Upper lobe of left lung (tissue), 6 donors: ENCODE results near the gene EXOC2. TPM values are rescaled to one million over a fixed set of nuclear protein-coding genes. Genes with fewer than 3 reads are reported as not detected.

Source experiments
- ATAC-seq, 2 donors: fragments of 200-7000 bp; cut with Tn5 transposase; one replicate each; pipeline ENCODE4 v1.9.1; 2022; ENCODE audit warnings: mild to moderate bottlenecking in 2 of 2, moderate library complexity in 2 of 2; ENCODE audit not compliant: low FRiP score in 2 of 2
- DNase-seq, 2 donors: peaks; one replicate each; pipeline ENCODE4 v3.0.0-alpha.2; 2019 to 2020
- H3K27ac ChIP-seq, 4 donors: fragments of 200-600 bp; sonication (generic); one replicate each; pipeline ENCODE4 v1.5.1; 2016 to 2019
- H3K27me3 ChIP-seq, 4 donors: fragments of 200-600 bp; sonication (generic); one replicate each; pipeline ENCODE4 v1.5.1; 2017 to 2019
- H3K36me3 ChIP-seq, 4 donors: fragments of 200-600 bp; sonication (generic); one replicate each; pipeline ENCODE4 v1.5.1; 2016 to 2019
- H3K4me1 ChIP-seq, 4 donors: fragments of 200-600 bp; sonication (generic); one replicate each; pipeline ENCODE4 v1.5.1; 2018 to 2019
- H3K4me3 ChIP-seq, 4 donors: fragments of 200-600 bp; sonication (generic); one replicate each; pipeline ENCODE4 v1.5.1; 2017 to 2019; ENCODE audit warnings: mild to moderate bottlenecking in 2 of 4, moderate library complexity in 1 of 4
- H3K9me3 ChIP-seq, 4 donors: fragments of 200-600 bp; sonication (generic); one replicate each; pipeline ENCODE4 v1.5.1; 2018 to 2019
- CTCF ChIP-seq, 6 experiments: fragments of 450-650 bp in 4 of 6; fragments of 200-600 bp in 2 of 6; sonication (generic) in 2 of 6; IDR thresholded peaks; one replicate each; pipeline ENCODE4 v1.5.1; 2016 to 2019; ENCODE audit warnings: antibody characterized with exemption in 6 of 6
- EP300 ChIP-seq, 4 donors: sonication (generic); formaldehyde crosslinking; IDR thresholded peaks; one replicate each; pipeline ENCODE4 v1.5.1; 2017; ENCODE audit warnings: antibody characterized with exemption in 4 of 4, control low read depth in 2 of 4
- POLR2A ChIP-seq, 4 donors: fragments of 450-650 bp; IDR thresholded peaks; one replicate each; pipeline ENCODE4 v1.5.1; 2016 to 2017; ENCODE audit warnings: antibody characterized with exemption in 4 of 4, mild to moderate bottlenecking in 2 of 4
- POLR2AphosphoS5 ChIP-seq, 2 donors: sonication (generic); formaldehyde crosslinking; IDR thresholded peaks; one replicate each; pipeline ENCODE4 v1.5.1; 2017; ENCODE audit warnings: antibody characterized with exemption in 2 of 2
- WGBS, 2 donors: methylation state at CpG; one replicate each; pipeline ENCODE4 v1.1.5; 2017 to 2018; 5-methylcytosine and 5-hydroxymethylcytosine counted together
- total RNA-seq, 6 donors: library from RNA; depleted of rRNA in 4 of 6; stranded (reverse); fragments of >200 nt in 4 of 6; gene quantifications; one replicate each; pipeline versions ENCODE4 v1.1.0 to v1.2.1, GENCODE V29; 2016 to 2021
- donor health status: DM: no; HTN: no; CAD: no; lungs with moderate emphysema.
- donor health status: DM: no; HTN: yes; CAD: no; lungs with severe emphysema.

EXOC2 gene
- total RNA-seq, 6 donors from 2014 or later: 16.5 to 31.4 (median 24.4) TPM

- TF ChIP-seq POLR2A (IDR thresholded peaks at IDR 0.05) (no peak), EP300 (IDR thresholded peaks at IDR 0.05) (no peak), CTCF (IDR thresholded peaks at IDR 0.05) (no peak), POLR2AphosphoS5 (IDR thresholded peaks at IDR 0.05) (no peak)
- no peak overlapping the region for H3K27ac ChIP-seq
- DNase-seq (peak in 1 of 2 donors; percentile 22), ATAC-seq (no peak)
- H3K36me3 ChIP-seq: peaks cover 0 to 6% (median 3%) of the 10 kb centered on the region in 4 donors
- 98 to 99% methylated on average over 9 to 12 of the region's 12 CpGs for WGBS, 2 donors
- no peaks in the 10 kb centered on the region for H3K27me3 ChIP-seq
- no peaks in the 10 kb centered on the region for H3K9me3 ChIP-seq
- peaks cover 10 to 22% (median 14%) of the 10 kb centered on the region in 4 donors for H3K4me1 ChIP-seq
- peak overlapping the region in 3 of 4 donors; percentile 83 to 97 (median 95) for H3K4me3 ChIP-seq
Measured at GRCh38 chr6:693723-694009, 727 bp upstream of the EXOC2 start.

- Histone ChIP-seq H3K36me3 (peaks cover 0 to 13% (median 4%) of the 10 kb centered on the region in 4 donors), H3K9me3 (no peaks in the 10 kb centered on the region), H3K27me3 (no peaks in the 10 kb centered on the region), H3K4me3 (peak overlapping the region; percentile 83 to 97 (median 91)), H3K27ac (peak overlapping the region; percentile 86 to 91 (median 87)), H3K4me1 (peaks cover 10 to 22% (median 14%) of the 10 kb centered on the region in 4 donors)
- peak; percentile 58 to 91 for DNase-seq
- TF ChIP-seq POLR2AphosphoS5 (IDR thresholded peaks at IDR 0.05) (no peak), POLR2A (IDR thresholded peaks at IDR 0.05) (no peak), EP300 (IDR thresholded peaks at IDR 0.05) (no peak), CTCF (IDR thresholded peaks at IDR 0.05) (no peak)
- ATAC-seq: peak; percentile 71 to 92
- WGBS, 2 donors: 1 to 5% methylated on average over 8 to 30 of the region's 45 CpGs
Measured at GRCh38 chr6:692356-692851, 535 bp downstream of the EXOC2 start.

GRCh38 chr6:689223-689622 is 3.7 kb downstream of the EXOC2 start:
- Histone ChIP-seq H3K27ac (no peak overlapping the region), H3K9me3 (no peaks in the 10 kb centered on the region), H3K4me3 (no peak overlapping the region), H3K4me1 (peaks cover 14 to 24% (median 17%) of the 10 kb centered on the region in 4 donors), H3K27me3 (no peaks in the 10 kb centered on the region), H3K36me3 (peaks cover 0 to 13% (median 4%) of the 10 kb centered on the region in 4 donors)
- DNase-seq (no peak), ATAC-seq (no peak)
- TF ChIP-seq EP300 (IDR thresholded peaks at IDR 0.05) (no peak), POLR2A (IDR thresholded peaks at IDR 0.05) (no peak), POLR2AphosphoS5 (IDR thresholded peaks at IDR 0.05) (no peak), CTCF (IDR thresholded peaks at IDR 0.05) (no peak)
- 35 to 45% methylated on average over 2 of the region's 2 CpGs for WGBS, 2 donors

- no peak overlapping the region for H3K4me3 ChIP-seq
- ATAC-seq: no peak
- H3K4me1 ChIP-seq: peaks cover 12 to 22% (median 13%) of the 10 kb centered on the region in 4 donors
- no peaks in the 10 kb centered on the region for H3K27me3 ChIP-seq
- H3K27ac ChIP-seq: no peak overlapping the region
- no peaks in the 10 kb centered on the region for H3K9me3 ChIP-seq
- no peak for DNase-seq
- no peak for TF ChIP-seq POLR2AphosphoS5 (IDR thresholded peaks at IDR 0.05)
- TF ChIP-seq EP300 (IDR thresholded peaks at IDR 0.05): no peak
- no peak for TF ChIP-seq CTCF (IDR thresholded peaks at IDR 0.05)
- TF ChIP-seq POLR2A (IDR thresholded peaks at IDR 0.05): no peak
- peaks cover 0 to 13% (median 4%) of the 10 kb centered on the region in 4 donors for H3K36me3 ChIP-seq
- WGBS, 2 donors: 84 to 95% methylated on average over 3 of the region's 3 CpGs
Measured at GRCh38 chr6:686497-686896, 6.4 kb downstream of the EXOC2 start.
